K562 (cell line): Measurements from ENCODE around the gene NAA50. TPM values are rescaled to one million over a fixed set of nuclear protein-coding genes. Genes with fewer than 3 reads are reported as not detected.
A peak's percentile ranks its signal among the peaks of the same experiment; 100 is the strongest.

ENCODE experiments used
- CBX8 ChIP-seq: fragments of 200-600 bp; sonication (generic); IDR thresholded peaks from 2 replicates; pipeline ENCODE4 v1.6.1; 2012; ENCODE audit warnings: borderline replicate concordance, mixed run types, low read depth, mild to moderate bottlenecking, moderate library complexity, mixed read lengths, low read length, control low read depth, inconsistent platforms; ENCODE audit not compliant: poor library complexity, severe bottlenecking; ENCODE audit errors: extremely low read depth
- CREB3 ChIP-seq: fragments of 450-650 bp; conservative IDR thresholded peaks from 2 replicates; pipeline ENCODE4 v1.6.1; 2016; ENCODE audit warnings: missing genetic modification characterization, low read depth, mild to moderate bottlenecking, missing compliant biosample characterization, moderate library complexity
- EHMT2 ChIP-seq: fragments of 450-650 bp; IDR thresholded peaks from 2 replicates; pipeline ENCODE4 v1.6.1; 2018; ENCODE audit warnings: antibody characterized with exemption
- ETV5 ChIP-seq: sonication (generic); formaldehyde crosslinking; IDR thresholded peaks from 2 replicates; pipeline ENCODE4 v1.4.0; 2020; ENCODE audit warnings: low read depth, mild to moderate bottlenecking, missing genetic modification reagents
- HBP1 ChIP-seq: fragments of 450-650 bp; formaldehyde crosslinking; IDR thresholded peaks from 2 replicates; pipeline ENCODE4 v1.4.0; 2022; ENCODE audit warnings: missing genetic modification characterization
- HNRNPK ChIP-seq: fragments of 200-400 bp; formaldehyde crosslinking; IDR thresholded peaks from one replicate; pipeline ENCODE4 v1.6.1; 2018; ENCODE audit warnings: mild to moderate bottlenecking, low read depth, low read length; ENCODE audit not compliant: poor library complexity, severe bottlenecking
- MAFG ChIP-seq: fragments of 450-650 bp; conservative IDR thresholded peaks from 2 replicates; pipeline ENCODE4 v1.6.1; 2016; ENCODE audit warnings: missing genetic modification characterization, missing compliant biosample characterization
- NFYB ChIP-seq: IDR thresholded peaks from 2 replicates; pipeline ENCODE4 v1.6.1; 2011; ENCODE audit warnings: mild to moderate bottlenecking, moderate library complexity; ENCODE audit not compliant: insufficient read length; ENCODE audit errors: extremely low read depth
- SUPT5H ChIP-seq: fragments of 450-650 bp; IDR thresholded peaks from 2 replicates; pipeline ENCODE4 v1.6.1; 2016
- TAL1 ChIP-seq: fragments of 450-650 bp; IDR thresholded peaks from 2 replicates; pipeline ENCODE4 v1.6.1; 2016; ENCODE audit warnings: mild to moderate bottlenecking
- ZNF561 ChIP-seq: fragments of 450-650 bp; formaldehyde crosslinking; conservative IDR thresholded peaks from 2 replicates; pipeline ENCODE4 v1.4.0; 2020; ENCODE audit warnings: mild to moderate bottlenecking, moderate library complexity
- polyA plus RNA-seq, 8 experiments: library from polyadenylated mRNA; depleted of rRNA in 4 of 8; stranded (reverse) in 5 of 8; unstranded in 3 of 8; fragments of >200 nt; fragmentation: Nextera tagmentation in 2 of 8; fragmentation: Illumina TruSeq in 1 of 8; extraction: Ambion mirVana in 2 of 8; extraction: Trizol in 1 of 8; gene quantifications; 2 replicates each; pipeline versions ENCODE4 v1.2.1 to v1.2.3, GENCODE V29; 2011 to 2014; ENCODE audit warnings: inconsistent platforms in 1 of 8, missing spikeins in 1 of 8
- total RNA-seq, 7 experiments: library from RNA; depleted of rRNA in 6 of 7; stranded (reverse); fragments of >200 nt in 6 of 7; fragmentation: Illumina TruSeq in 2 of 7; extraction: Trizol in 2 of 7; gene quantifications; 2 replicates each; pipeline versions ENCODE4 v1.2.1 to v1.2.3, GENCODE V29; 2011 to 2021; ENCODE audit warnings: low replicate concordance in 1 of 7
- TF ChIP-seq, protein P1 (sequence below), 2 experiments: fragments of 450-650 bp; IDR thresholded peaks; 2 replicates each; pipeline ENCODE4 v1.6.1; 2016; ENCODE audit warnings: mild to moderate bottlenecking in 2 of 2, borderline replicate concordance in 1 of 2, low read depth in 1 of 2, moderate library complexity in 1 of 2

NAA50 gene
- total and polyA plus RNA-seq, 9 of the 15 experiments (the other 6 are each of a cell fraction or from before 2014, with no cell fraction given): 40.0 to 301 (median 112) TPM

DNA sequence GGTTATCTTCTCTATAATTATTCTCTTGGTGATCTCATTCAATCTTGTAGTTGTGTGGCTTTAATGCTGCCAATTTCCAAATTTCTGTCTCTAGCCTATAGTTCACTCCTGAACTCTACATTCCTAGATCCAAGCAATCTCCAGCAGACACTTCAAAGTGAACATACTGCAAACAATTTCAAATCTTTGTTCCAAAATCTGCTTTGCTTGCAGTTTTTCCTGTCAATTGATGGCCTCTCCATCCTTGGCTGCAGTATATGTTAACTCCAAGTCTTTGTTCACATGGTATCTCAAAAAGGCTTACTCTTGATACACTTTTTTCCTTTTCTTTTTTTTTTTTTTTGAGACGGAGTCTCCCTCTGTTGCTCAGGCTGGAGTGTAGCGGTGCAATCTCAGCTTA lies 17.4 kb downstream of the NAA50 start (continued):
- TF ChIP-seq, protein P1, sequence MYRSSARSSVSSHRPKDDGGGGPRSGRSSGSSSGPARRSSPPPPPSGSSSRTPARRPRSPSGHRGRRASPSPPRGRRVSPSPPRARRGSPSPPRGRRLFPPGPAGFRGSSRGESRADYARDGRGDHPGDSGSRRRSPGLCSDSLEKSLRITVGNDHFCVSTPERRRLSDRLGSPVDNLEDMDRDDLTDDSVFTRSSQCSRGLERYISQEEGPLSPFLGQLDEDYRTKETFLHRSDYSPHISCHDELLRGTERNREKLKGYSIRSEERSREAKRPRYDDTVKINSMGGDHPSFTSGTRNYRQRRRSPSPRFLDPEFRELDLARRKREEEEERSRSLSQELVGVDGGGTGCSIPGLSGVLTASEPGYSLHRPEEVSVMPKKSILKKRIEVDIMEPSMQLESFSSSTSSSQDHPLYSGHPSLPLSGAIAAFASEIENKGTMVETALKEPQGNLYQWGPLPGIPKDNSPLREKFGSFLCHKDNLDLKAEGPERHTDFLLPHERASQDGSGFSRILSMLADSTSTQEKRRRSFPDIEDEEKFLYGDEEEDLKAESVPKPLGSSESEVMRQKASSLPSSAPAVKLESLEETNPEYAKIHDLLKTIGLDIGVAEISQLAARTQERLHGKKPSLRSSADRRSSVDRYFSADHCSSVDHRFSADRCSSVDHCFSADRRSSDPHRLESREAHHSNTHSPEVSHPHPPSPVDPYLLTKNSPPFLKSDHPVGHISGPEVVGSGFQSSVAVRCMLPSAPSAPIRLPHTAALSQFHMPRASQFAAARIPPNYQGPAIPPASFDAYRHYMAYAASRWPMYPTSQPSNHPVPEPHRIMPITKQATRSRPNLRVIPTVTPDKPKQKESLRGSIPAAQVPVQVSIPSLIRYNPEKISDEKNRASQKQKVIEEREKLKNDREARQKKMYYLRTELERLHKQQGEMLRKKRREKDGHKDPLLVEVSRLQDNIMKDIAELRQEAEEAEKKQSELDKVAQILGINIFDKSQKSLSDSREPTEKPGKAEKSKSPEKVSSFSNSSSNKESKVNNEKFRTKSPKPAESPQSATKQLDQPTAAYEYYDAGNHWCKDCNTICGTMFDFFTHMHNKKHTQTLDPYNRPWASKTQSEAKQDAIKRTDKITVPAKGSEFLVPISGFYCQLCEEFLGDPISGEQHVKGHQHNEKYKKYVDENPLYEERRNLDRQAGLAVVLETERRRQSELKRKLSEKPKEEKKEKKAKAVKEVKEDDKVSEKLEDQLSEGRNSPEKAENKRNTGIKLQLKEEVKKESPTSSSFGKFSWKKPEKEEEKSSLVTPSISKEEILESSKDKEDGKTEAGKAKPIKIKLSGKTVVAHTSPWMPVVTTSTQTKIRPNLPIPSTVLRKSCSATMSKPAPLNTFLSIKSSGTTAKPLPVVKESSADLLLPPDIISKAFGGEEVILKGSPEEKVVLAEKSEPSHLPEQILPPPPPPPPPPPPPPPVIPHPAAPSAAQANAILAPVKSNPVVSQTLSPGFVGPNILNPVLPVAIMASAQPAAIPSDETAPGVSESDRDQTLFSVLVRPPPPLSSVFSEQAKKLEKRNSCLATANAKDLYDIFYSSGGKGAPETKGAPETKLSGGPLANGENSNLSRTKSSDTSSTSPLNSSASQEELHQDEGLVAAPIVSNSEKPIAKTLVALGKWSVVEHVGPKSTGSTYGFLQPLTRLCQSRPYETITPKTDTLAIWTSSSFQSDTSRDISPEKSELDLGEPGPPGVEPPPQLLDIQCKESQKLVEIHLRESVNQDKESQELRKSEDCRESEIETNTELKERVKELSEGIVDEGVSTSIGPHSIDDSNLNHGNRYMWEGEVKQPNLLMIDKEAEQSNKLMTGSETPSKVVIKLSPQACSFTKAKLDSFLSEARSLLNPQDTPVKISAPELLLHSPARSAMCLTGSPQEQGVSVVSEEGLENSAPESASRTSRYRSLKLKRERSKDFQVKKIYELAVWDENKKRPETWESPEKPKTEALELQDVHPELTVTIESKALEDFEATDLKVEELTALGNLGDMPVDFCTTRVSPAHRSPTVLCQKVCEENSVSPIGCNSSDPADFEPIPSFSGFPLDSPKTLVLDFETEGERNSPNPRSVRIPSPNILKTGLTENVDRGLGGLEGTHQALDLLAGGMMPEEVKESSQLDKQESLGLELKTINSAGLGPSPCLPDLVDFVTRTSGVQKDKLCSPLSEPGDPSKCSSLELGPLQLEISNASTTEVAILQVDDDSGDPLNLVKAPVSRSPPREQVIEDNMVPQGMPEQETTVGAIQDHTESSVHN (IDR thresholded peaks at IDR 0.05; ENCODE audit: borderline replicate concordance in 1 of 2, low read depth in 1 of 2): no peak
- no peak for TF ChIP-seq EHMT2
- TF ChIP-seq ETV5 (CRISPR knock-in tag): no peak
- TF ChIP-seq HBP1 (CRISPR knock-in tag): no peak
- peak; percentile 73 for TF ChIP-seq MAFG
- TF ChIP-seq CREB3: no peak
- TF ChIP-seq SUPT5H: no peak
- no peak for TF ChIP-seq HNRNPK
- no peak for TF ChIP-seq ZNF561 (CRISPR knock-in tag)
- TF ChIP-seq CBX8: no peak
- TF ChIP-seq NFYB: no peak
- no peak for TF ChIP-seq TAL1
